HT1080 (cell line): ENCODE data around the gene RAPGEF3. TPM values are rescaled to one million over a fixed set of nuclear protein-coding genes. Genes with fewer than 3 reads are reported as not detected.
A peak's percentile ranks its signal among the peaks of the same experiment; 100 is the strongest.

Source experiments
- DNase-seq: peaks from one replicate; pipeline ENCODE4 v3.0.0-alpha.2; 2015; ENCODE audit warnings: low read depth
- polyA plus RNA-seq, 2 experiments: library from polyadenylated mRNA; depleted of rRNA; stranded (reverse); fragments of >200 nt; gene quantifications; 2 replicates each; pipeline ENCODE4 v1.2.3, GENCODE V29; 2015
- total RNA-seq: library from RNA; depleted of rRNA; stranded (reverse); fragments of >200 nt; shearing (Covaris generic); gene quantifications from 2 replicates; pipeline ENCODE4 v1.2.3, GENCODE V29; 2014; rRNA removed

Gene RAPGEF3, protein sequence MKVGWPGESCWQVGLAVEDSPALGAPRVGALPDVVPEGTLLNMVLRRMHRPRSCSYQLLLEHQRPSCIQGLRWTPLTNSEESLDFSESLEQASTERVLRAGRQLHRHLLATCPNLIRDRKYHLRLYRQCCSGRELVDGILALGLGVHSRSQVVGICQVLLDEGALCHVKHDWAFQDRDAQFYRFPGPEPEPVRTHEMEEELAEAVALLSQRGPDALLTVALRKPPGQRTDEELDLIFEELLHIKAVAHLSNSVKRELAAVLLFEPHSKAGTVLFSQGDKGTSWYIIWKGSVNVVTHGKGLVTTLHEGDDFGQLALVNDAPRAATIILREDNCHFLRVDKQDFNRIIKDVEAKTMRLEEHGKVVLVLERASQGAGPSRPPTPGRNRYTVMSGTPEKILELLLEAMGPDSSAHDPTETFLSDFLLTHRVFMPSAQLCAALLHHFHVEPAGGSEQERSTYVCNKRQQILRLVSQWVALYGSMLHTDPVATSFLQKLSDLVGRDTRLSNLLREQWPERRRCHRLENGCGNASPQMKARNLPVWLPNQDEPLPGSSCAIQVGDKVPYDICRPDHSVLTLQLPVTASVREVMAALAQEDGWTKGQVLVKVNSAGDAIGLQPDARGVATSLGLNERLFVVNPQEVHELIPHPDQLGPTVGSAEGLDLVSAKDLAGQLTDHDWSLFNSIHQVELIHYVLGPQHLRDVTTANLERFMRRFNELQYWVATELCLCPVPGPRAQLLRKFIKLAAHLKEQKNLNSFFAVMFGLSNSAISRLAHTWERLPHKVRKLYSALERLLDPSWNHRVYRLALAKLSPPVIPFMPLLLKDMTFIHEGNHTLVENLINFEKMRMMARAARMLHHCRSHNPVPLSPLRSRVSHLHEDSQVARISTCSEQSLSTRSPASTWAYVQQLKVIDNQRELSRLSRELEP
- total RNA-seq, result 3.7 and 4.1 TPM in 2 replicates
- 1.5 and 2.2 TPM in 2 replicates for polyA plus RNA-seq (2015; cell fraction: cytosol; rRNA removed)
- polyA plus RNA-seq (2015; cell fraction: nucleus; rRNA removed), result 5.8 and 7.8 TPM in 2 replicates

DNA sequence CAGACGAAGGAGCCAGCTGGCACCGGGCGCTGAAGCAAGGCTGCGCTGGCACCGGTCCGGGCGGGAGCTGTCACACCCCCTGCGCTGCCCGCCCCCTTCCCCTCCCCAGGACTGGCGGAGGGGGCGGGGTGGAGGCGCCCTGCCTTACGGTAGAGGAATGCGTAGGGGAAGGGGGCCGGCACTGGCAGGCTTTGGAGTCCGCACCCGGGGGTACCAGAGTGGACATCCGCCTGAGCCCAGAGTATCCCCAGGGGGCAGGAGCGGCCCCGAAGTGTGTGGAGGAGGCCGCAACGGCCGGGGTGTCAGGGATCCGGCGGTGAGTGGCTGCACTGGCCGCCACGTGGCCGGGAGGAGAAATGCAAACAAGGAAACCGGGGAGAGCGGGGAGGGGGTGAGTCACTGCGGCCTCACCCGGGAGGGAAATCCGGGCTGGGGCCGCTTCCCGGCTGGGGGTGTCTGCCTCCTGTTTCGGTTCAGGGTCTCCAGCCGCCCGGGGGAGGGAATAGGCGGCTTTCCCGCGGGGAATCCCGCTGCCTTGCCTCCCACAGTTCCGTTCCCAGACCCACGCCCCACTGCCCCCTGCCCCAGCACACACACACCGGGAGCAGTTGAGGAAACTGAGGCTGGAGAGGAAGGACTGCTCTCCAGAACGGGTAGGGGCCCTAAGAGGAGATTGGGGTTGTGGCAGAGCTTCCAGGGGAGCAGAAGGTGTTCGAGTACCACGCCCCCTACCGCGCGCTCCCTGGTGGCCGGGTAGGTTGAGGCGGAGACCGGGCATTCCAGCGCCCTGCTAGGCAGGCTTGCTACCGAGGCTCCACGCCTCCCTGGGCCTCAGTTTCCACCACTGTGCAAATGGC lies at the start of gene RAPGEF3:
Gene RAPGEF3 (minus strand): TSS at position 47 of the 857 bp plus-strand sequence. CDS start 324 bp downstream, outside the sequence.
- DNase-seq, result peak; percentile 86

DNA sequence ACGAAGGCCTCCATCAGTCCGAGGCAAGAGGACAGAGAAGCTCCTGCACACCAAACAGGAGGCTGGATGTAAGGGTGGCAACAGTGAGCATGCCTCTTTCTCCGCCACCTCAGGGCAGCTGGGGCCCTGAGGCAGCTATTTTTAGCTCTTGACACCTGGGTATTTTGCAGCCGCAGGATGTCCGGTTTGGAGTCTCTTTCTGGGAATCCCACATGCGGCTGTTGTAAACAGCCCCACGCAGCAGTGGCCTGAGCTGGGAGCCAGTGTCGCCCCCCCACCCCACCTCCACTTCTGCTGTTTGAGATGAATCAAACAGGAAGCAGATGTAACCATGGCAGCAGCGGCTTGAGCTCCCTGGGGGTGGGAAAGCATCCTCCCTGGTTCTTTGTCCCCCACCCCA lies 49.4 kb upstream of the RAPGEF3 start:
- peak; percentile 74 for DNase-seq

GRCh38 chr12:47807338-47807737 lies 48.7 kb upstream of the RAPGEF3 start:
- no peak for DNase-seq

- no peak for DNase-seq
Observed at GRCh38 chr12:47805417-47805816, 46.7 kb upstream of the RAPGEF3 start.

DNA sequence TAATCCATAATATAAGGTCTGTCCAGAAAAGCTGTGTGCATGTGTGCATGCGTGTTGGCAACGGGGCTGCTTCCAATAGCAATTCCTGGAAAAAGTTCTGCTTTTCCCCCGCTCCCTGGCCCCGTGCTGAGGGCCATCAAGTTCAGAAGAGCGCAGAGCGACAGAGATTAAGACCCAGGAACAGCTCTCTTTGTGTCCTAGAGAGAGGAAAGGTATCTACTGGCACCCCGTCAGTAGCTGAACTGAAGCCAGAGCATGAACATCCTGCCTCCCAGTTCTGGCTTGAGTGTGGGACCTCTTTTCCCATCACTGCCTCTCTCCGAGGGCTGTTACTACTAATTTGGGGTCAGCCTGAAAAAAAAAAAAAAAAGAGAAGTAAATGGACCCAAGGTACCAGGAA lies 45.5 kb upstream of the RAPGEF3 start:
- no peak for DNase-seq

GRCh38 chr12:47803191-47803875 lies 44.7 kb upstream of the RAPGEF3 start:
- DNase-seq, result no peak

GRCh38 chr12:47802312-47802711 lies 43.6 kb upstream of the RAPGEF3 start:
- DNase-seq, result no peak

DNA sequence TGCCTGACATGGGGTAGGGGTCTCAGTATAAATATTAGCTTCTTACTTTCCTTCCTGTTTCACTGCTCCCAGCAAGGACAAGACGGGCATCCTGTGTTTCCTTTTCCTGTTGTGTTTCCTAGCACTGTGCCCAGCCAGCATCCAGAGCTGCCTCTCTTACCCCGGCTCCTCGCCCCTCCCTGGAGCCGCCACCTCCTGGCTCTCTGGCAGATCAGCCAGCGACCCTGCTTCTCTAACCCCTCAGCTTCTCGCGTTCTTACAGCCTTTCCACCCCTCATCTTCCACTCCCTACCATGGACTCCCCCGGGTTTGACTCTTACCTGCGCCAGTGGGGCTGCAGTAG lies 43.2 kb upstream of the RAPGEF3 start:
- no peak for DNase-seq

GRCh38 chr12:47801170-47801903 lies 42.7 kb upstream of the RAPGEF3 start:
- DNase-seq, result no peak

DNA sequence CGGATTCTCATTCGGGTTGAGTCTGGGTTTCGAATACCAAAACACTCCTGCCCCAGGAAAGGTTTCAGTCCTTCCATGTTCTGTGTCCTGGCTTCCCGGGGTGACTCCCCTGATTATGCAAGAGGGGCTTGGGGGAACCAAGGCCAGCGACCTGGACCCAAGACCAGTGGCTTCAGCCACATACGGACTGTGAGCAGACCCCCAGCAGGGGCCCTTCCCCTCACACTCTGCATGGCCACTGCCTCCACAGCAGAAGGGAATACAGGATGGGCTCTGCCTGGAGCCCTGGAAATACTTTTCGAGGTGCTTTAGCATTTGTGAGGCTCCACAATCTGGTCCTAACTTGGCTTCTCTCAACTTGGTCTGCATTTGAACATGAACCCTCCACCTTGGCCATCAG lies 41.9 kb upstream of the RAPGEF3 start:
- no peak for DNase-seq

GRCh38 chr12:47799357-47799955 lies 40.8 kb upstream of the RAPGEF3 start:
- no peak for DNase-seq

GRCh38 chr12:47798382-47798948 lies 39.8 kb upstream of the RAPGEF3 start:
- no peak for DNase-seq

- DNase-seq, result peak; percentile 47
Observed at GRCh38 chr12:47797441-47797840, 38.8 kb upstream of the RAPGEF3 start.

- DNase-seq, result no peak
Observed at GRCh38 chr12:47795814-47796411, 37.2 kb upstream of the RAPGEF3 start.

GRCh38 chr12:47795121-47795813 lies 36.6 kb upstream of the RAPGEF3 start:
- DNase-seq, result no peak

GRCh38 chr12:47794679-47795078 lies 36.0 kb upstream of the RAPGEF3 start:
- DNase-seq, result no peak

DNA sequence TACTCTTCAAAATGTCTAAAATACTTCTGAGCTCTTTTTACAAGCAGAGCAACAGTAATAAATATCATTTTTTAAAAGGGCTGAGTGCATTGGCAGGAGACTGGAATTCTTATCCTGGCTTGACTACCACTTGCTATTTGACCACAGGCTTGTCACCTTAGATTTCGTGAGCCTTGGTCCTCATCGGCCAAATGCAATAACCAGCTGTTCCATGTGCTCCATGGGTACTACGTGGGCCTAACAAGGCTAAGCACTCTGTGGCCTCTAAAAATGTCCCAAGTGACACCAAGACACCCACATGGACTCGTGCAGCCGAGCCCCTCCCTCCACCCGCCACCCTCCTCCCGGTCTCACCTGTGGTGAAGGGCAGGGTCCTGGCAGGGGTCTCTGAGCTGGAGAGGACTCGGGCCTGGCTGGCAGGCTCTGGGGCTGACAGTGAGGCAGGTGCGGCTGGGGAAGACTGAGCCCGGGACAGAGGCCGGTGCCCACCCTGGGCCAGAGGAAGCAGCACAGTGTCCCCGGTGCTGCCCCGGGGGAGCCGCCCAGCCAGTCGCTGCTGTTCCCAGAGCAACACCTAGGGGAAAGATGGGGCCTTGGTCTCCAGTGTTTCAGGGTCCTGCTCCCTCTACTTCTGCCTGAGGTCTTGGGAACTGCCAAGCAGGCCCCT lies 34.5 kb upstream of the RAPGEF3 start:
- DNase-seq, result no peak
